Ovary (tissue), 3 donors: ENCODE results near the gene GNG7.

Experiments used
- EP300 ChIP-seq: sonication (generic); formaldehyde crosslinking; IDR thresholded peaks from one replicate; pipeline ENCODE4 v1.6.1; 2017; ENCODE audit warnings: antibody characterized with exemption
- POLR2A ChIP-seq: fragments of 450-650 bp; IDR thresholded peaks from one replicate; pipeline ENCODE4 v1.6.1; 2017; ENCODE audit warnings: antibody characterized with exemption, mild to moderate bottlenecking, moderate library complexity
- TF ChIP-seq, protein P1 (sequence below), 3 donors: fragments of 450-650 bp in 2 of 3; fragments of 200-600 bp in 1 of 3; IDR thresholded peaks; one replicate each; pipeline versions ENCODE4 v1.5.1 to v1.8.0; 2016 to 2022; ENCODE audit warnings: antibody characterized with exemption in 3 of 3, mild to moderate bottlenecking in 1 of 3
- donor health status: DM: no; HTN: no; CAD: no.

DNA sequence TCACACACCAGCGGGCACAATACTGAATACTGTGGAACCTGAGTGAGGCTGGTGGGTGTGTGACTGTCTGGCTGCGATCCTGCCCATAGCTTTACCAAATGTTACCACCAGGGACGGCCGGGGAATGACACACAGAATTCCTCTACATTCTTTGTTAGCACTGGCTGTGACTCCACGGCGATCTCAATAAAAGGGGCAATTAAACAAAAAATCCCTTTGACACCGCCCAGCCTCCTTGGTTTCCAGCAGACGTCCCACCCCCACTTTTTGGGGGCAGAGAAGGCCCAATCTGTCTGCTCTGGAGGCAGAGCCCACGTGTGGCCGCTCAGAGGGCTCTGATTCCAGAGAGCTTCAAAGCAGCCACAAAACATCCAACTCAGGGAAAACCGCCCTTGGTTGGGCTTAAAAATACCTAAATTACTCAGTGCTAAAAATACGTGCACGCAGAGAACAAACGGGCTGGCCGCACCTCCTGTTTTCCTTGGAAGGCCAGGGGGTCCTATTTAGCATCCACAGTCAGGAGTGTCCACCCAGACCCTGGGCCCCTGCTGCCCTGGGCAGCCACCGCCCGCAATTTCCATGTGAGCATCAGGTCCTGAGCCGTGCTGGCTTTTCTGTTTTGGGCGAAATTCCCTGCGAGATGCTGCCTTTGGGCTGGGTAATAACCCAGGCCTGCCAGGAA, 178.7 kb downstream of the GNG7 start:
- TF ChIP-seq, protein P1, sequence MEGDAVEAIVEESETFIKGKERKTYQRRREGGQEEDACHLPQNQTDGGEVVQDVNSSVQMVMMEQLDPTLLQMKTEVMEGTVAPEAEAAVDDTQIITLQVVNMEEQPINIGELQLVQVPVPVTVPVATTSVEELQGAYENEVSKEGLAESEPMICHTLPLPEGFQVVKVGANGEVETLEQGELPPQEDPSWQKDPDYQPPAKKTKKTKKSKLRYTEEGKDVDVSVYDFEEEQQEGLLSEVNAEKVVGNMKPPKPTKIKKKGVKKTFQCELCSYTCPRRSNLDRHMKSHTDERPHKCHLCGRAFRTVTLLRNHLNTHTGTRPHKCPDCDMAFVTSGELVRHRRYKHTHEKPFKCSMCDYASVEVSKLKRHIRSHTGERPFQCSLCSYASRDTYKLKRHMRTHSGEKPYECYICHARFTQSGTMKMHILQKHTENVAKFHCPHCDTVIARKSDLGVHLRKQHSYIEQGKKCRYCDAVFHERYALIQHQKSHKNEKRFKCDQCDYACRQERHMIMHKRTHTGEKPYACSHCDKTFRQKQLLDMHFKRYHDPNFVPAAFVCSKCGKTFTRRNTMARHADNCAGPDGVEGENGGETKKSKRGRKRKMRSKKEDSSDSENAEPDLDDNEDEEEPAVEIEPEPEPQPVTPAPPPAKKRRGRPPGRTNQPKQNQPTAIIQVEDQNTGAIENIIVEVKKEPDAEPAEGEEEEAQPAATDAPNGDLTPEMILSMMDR (IDR thresholded peaks at IDR 0.05) = no peak
- no peak for TF ChIP-seq EP300
- TF ChIP-seq POLR2A = no peak
